ENCODE measurements around the gene NKX2-3.
A peak's percentile ranks its signal among the peaks of the same experiment; 100 is the strongest.

The NKX2-3 gene

DNA sequence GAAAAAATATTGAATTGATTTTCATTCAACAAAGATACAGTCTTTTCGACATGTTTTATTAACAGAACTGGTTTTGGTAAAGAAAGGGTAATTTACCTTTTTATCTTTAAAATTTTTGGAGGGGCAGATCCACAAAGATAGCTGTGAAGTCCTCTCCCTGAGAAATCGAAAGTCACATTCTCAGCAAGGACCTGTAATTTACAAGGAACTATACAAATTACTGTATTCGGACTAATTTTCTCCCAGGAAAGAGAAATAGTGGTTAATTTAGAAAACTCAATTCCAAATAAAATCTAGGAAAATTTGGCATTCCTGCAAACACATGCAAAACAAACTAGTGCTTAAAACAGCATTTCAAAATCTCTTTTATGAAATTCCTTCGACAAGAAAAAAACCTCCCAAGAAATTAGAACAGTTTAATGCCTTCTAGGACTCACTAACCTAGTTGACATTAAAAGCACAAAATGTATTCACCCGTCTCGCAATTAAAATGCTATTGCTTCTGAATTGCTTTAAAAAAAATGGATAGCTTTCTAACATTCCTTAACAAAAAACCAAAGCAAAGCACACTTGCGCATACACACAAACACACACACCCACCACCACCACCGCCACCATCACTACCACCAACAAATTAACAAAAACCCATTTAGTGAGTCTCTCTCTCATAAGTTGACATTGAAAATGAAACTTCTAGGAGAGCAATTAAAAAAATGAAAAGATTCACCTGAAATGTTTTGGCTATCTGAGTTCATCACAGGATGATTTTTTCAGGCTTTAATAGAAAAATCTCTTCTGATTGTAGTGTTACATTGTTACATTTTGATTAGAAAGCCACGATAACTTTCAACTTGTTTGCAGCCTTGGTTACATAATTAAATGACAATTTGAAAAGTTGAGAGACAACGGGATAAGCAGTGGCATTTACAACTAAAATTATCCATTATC, 4.0 kb upstream of the NKX2-3 start:
- Histone ChIP-seq H3K4me1 (ENCODE audit: control insufficient read depth, insufficient read depth, low read length) (no peaks in the 10 kb centered on the region), H3K4me2 (ENCODE audit: low read length) (no peak overlapping the region), H3K27me3 (ENCODE audit: control insufficient read depth, insufficient read depth, low read length) (peaks cover 99% of the 10 kb centered on the region), H3K9ac (ENCODE audit: low read depth, low read length) (no peak overlapping the region), H3K36me3 (ENCODE audit: insufficient read depth, low read length) (no peaks in the 10 kb centered on the region), H3K4me3 (ENCODE audit: low read length) (no peak overlapping the region), H3K9me3 (replicated peaks; ENCODE audit: low read length) (no peaks in the 10 kb centered on the region)

GRCh38 chr10:99529591-99530107, 3.1 kb upstream of the NKX2-3 start:
- H3K4me3 ChIP-seq (ENCODE audit: low read length), result no peak overlapping the region
- no peaks in the 10 kb centered on the region for H3K4me1 ChIP-seq (ENCODE audit: control insufficient read depth, insufficient read depth, low read length)
- H3K9ac ChIP-seq (ENCODE audit: low read depth, low read length), result no peak overlapping the region
- H3K36me3 ChIP-seq (ENCODE audit: insufficient read depth, low read length), result no peaks in the 10 kb centered on the region
- peaks cover 99% of the 10 kb centered on the region for H3K27me3 ChIP-seq (ENCODE audit: control insufficient read depth, insufficient read depth, low read length)
- H3K9me3 ChIP-seq (replicated peaks; ENCODE audit: low read length), result no peaks in the 10 kb centered on the region
- H3K4me2 ChIP-seq (ENCODE audit: low read length), result no peak overlapping the region

GRCh38 chr10:99530108-99531025, 2.4 kb upstream of the NKX2-3 start:
- H3K9me3 ChIP-seq (replicated peaks; ENCODE audit: low read length), result no peaks in the 10 kb centered on the region
- no peak overlapping the region for H3K9ac ChIP-seq (ENCODE audit: low read depth, low read length)
- no peaks in the 10 kb centered on the region for H3K36me3 ChIP-seq (ENCODE audit: insufficient read depth, low read length)
- no peak overlapping the region for H3K4me2 ChIP-seq (ENCODE audit: low read length)
- no peak overlapping the region for H3K4me3 ChIP-seq (ENCODE audit: low read length)
- peaks cover 98% of the 10 kb centered on the region for H3K27me3 ChIP-seq (ENCODE audit: control insufficient read depth, insufficient read depth, low read length)
- no peaks in the 10 kb centered on the region for H3K4me1 ChIP-seq (ENCODE audit: control insufficient read depth, insufficient read depth, low read length)

DNA sequence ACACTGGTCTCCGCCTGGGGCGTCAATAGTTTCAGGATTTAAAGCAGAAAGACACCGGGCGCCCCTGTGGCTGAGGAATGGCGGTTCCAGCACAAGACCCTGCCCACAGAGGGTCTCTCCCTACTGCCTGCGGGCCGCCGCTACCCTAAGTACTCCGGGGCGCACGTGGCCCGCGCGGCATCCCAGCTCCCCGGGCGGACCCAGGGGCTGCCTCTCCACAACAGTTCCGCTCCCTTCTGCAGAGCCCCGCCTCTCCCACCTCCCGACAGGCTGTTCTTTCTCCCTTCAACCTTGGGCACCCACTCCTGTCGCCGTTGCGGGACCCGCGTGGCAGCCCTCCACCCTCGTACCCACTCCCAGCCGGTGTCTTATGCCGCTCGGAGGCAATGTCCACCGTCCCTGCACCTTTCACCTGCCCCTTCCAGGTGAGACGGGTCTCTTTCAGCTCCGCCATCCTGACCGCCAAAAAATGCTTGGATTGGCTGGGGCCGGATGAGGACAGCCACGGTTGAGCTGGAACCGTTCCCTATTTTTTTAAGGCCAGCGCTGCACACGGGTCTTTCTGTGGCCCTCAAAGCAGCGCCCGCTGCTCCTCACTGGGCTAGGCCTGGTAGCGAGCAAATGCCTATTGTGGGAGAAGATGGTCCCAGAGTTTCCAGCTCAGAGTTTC, 1.6 kb upstream of the NKX2-3 start:
- H3K9ac ChIP-seq (ENCODE audit: low read depth, low read length), result no peak overlapping the region
- H3K27me3 ChIP-seq (ENCODE audit: control insufficient read depth, insufficient read depth, low read length), result peaks cover 99% of the 10 kb centered on the region
- peaks cover 3% of the 10 kb centered on the region for H3K9me3 ChIP-seq (replicated peaks; ENCODE audit: low read length)
- no peak overlapping the region for H3K4me3 ChIP-seq (ENCODE audit: low read length)
- H3K4me1 ChIP-seq (ENCODE audit: control insufficient read depth, insufficient read depth, low read length), result no peaks in the 10 kb centered on the region
- H3K4me2 ChIP-seq (ENCODE audit: low read length), result no peak overlapping the region
- H3K36me3 ChIP-seq (ENCODE audit: insufficient read depth, low read length), result no peaks in the 10 kb centered on the region

- Histone ChIP-seq H3K4me2 (ENCODE audit: low read length) (no peak overlapping the region), H3K9ac (ENCODE audit: low read depth, low read length) (no peak overlapping the region), H3K36me3 (ENCODE audit: insufficient read depth, low read length) (no peaks in the 10 kb centered on the region), H3K4me3 (ENCODE audit: low read length) (no peak overlapping the region), H3K4me1 (ENCODE audit: control insufficient read depth, insufficient read depth, low read length) (peaks cover 3% of the 10 kb centered on the region), H3K27me3 (ENCODE audit: control insufficient read depth, insufficient read depth, low read length) (peaks cover 99% of the 10 kb centered on the region), H3K9me3 (replicated peaks; ENCODE audit: low read length) (peaks cover 5% of the 10 kb centered on the region)
Measured at GRCh38 chr10:99531696-99532593, 797 bp upstream of the NKX2-3 start.

- Histone ChIP-seq H3K4me2 (ENCODE audit: low read length) (no peak overlapping the region), H3K4me3 (ENCODE audit: low read length) (no peak overlapping the region), H3K27me3 (ENCODE audit: control insufficient read depth, insufficient read depth, low read length) (peaks cover 96% of the 10 kb centered on the region), H3K9me3 (replicated peaks; ENCODE audit: low read length) (peaks cover 5% of the 10 kb centered on the region), H3K4me1 (ENCODE audit: control insufficient read depth, insufficient read depth, low read length) (peaks cover 3% of the 10 kb centered on the region), H3K9ac (ENCODE audit: low read depth, low read length) (no peak overlapping the region), H3K36me3 (ENCODE audit: insufficient read depth, low read length) (no peaks in the 10 kb centered on the region)
Measured at GRCh38 chr10:99533496-99534449, 1.0 kb downstream of the NKX2-3 start.

- Histone ChIP-seq H3K4me1 (ENCODE audit: control insufficient read depth, insufficient read depth, low read length) (peaks cover 3% of the 10 kb centered on the region), H3K4me2 (ENCODE audit: low read length) (peak overlapping the region; percentile 69), H3K4me3 (ENCODE audit: low read length) (no peak overlapping the region), H3K36me3 (ENCODE audit: insufficient read depth, low read length) (no peaks in the 10 kb centered on the region), H3K9me3 (replicated peaks; ENCODE audit: low read length) (peaks cover 5% of the 10 kb centered on the region), H3K27me3 (ENCODE audit: control insufficient read depth, insufficient read depth, low read length) (peaks cover 96% of the 10 kb centered on the region), H3K9ac (ENCODE audit: low read depth, low read length) (no peak overlapping the region)
Measured at GRCh38 chr10:99534450-99534938, 1.8 kb downstream of the NKX2-3 start.

- peak overlapping the region; percentile 19 for H3K4me3 ChIP-seq (ENCODE audit: low read length)
- no peak overlapping the region for H3K9ac ChIP-seq (ENCODE audit: low read depth, low read length)
- peaks cover 5% of the 10 kb centered on the region for H3K9me3 ChIP-seq (replicated peaks; ENCODE audit: low read length)
- H3K4me1 ChIP-seq (ENCODE audit: control insufficient read depth, insufficient read depth, low read length), result peaks cover 3% of the 10 kb centered on the region
- H3K36me3 ChIP-seq (ENCODE audit: insufficient read depth, low read length), result no peaks in the 10 kb centered on the region
- H3K4me2 ChIP-seq (ENCODE audit: low read length), result peak overlapping the region; percentile 69
- peaks cover 95% of the 10 kb centered on the region for H3K27me3 ChIP-seq (ENCODE audit: control insufficient read depth, insufficient read depth, low read length)
Measured at GRCh38 chr10:99534939-99535763, 2.4 kb downstream of the NKX2-3 start.

- Histone ChIP-seq H3K36me3 (ENCODE audit: insufficient read depth, low read length) (no peaks in the 10 kb centered on the region), H3K4me2 (ENCODE audit: low read length) (peak overlapping the region; percentile 69), H3K4me3 (ENCODE audit: low read length) (no peak overlapping the region), H3K9ac (ENCODE audit: low read depth, low read length) (no peak overlapping the region), H3K4me1 (ENCODE audit: control insufficient read depth, insufficient read depth, low read length) (peaks cover 3% of the 10 kb centered on the region), H3K9me3 (replicated peaks; ENCODE audit: low read length) (peaks cover 5% of the 10 kb centered on the region), H3K27me3 (ENCODE audit: control insufficient read depth, insufficient read depth, low read length) (peaks cover 93% of the 10 kb centered on the region)
Measured at GRCh38 chr10:99535764-99536337, 3.1 kb downstream of the NKX2-3 start.

Measured in skeletal muscle satellite cell (primary cell).